Sigmoid colon (tissue), 4 donors: Measurements from ENCODE around the gene GNA12.

Experiments used
- EP300 ChIP-seq, 4 donors: sonication (generic); formaldehyde crosslinking; IDR thresholded peaks; one replicate each; pipeline ENCODE4 v1.6.1; 2017; ENCODE audit warnings: antibody characterized with exemption in 4 of 4
- POLR2A ChIP-seq, 2 donors: fragments of 450-650 bp; IDR thresholded peaks; one replicate each; pipeline ENCODE4 v1.6.1; 2016; ENCODE audit warnings: antibody characterized with exemption in 2 of 2, mild to moderate bottlenecking in 2 of 2, moderate library complexity in 2 of 2
- POLR2AphosphoS5 ChIP-seq, 4 donors: sonication (generic); formaldehyde crosslinking; IDR thresholded peaks; one replicate each; pipeline ENCODE4 v1.6.1; 2017; ENCODE audit warnings: antibody characterized with exemption in 4 of 4
- TF ChIP-seq, protein P1 (sequence below), 4 experiments: fragments of 450-650 bp in 3 of 4; fragments of 200-600 bp in 1 of 4; IDR thresholded peaks; one replicate each; pipeline ENCODE4 v1.5.1; 2016 to 2019; ENCODE audit warnings: antibody characterized with exemption in 4 of 4, mild to moderate bottlenecking in 3 of 4, moderate library complexity in 2 of 4

DNA sequence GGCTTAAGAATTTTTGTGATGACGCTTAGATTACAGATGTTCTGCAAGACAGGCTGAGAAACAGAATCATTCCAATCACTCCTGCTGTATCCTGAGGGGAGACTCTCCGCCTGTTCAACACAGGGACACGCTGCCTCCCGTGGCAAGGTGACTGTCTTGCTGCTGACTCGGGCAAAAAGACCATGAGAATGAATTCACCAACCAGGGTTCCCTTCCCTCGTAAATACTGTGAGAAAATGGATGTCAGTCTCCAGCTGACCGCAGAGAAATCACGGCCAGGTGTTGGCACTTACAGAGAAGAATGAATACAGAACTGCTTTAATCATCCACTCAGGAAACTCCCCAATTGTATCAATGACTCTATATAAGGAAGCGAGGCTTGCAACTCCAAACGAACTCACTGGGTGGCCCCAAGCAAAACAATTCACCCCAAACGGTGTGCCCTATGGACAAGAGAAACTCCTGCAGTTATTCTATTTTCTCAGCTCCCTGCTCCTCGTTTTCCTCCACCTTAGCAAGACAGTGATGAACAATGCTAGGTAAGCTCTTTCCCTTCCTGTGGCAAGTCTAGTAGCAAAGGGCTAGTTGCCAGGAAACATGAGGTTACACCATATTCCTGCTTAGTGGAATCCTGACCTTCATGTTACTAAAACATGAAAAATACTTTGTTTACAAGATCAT lies 22.8 kb downstream of the GNA12 start:
- TF ChIP-seq, protein P1, sequence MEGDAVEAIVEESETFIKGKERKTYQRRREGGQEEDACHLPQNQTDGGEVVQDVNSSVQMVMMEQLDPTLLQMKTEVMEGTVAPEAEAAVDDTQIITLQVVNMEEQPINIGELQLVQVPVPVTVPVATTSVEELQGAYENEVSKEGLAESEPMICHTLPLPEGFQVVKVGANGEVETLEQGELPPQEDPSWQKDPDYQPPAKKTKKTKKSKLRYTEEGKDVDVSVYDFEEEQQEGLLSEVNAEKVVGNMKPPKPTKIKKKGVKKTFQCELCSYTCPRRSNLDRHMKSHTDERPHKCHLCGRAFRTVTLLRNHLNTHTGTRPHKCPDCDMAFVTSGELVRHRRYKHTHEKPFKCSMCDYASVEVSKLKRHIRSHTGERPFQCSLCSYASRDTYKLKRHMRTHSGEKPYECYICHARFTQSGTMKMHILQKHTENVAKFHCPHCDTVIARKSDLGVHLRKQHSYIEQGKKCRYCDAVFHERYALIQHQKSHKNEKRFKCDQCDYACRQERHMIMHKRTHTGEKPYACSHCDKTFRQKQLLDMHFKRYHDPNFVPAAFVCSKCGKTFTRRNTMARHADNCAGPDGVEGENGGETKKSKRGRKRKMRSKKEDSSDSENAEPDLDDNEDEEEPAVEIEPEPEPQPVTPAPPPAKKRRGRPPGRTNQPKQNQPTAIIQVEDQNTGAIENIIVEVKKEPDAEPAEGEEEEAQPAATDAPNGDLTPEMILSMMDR (IDR thresholded peaks at IDR 0.05): no peak
- TF ChIP-seq POLR2A (IDR thresholded peaks at IDR 0.05) (no peak), EP300 (IDR thresholded peaks at IDR 0.05) (no peak), POLR2AphosphoS5 (IDR thresholded peaks at IDR 0.05) (no peak)
